Thyroid gland (tissue), 4 donors: ENCODE data around the gene NDUFA8. TPM values are rescaled to one million over a fixed set of nuclear protein-coding genes. Genes with fewer than 3 reads are reported as not detected.

ENCODE experiments used
- DNase-seq, 2 donors: peaks; one replicate each; pipeline ENCODE4 v3.0.0-alpha.2; 2019
- H3K27ac ChIP-seq, 3 donors: fragments of 200-600 bp; sonication (generic); 1 replicate in 2 of 3; 2 replicates in 1 of 3; pipeline ENCODE4 v1.5.1; 2016 to 2019; ENCODE audit warnings: mild to moderate bottlenecking in 1 of 3, moderate library complexity in 1 of 3
- H3K27me3 ChIP-seq: fragments of 200-600 bp; sonication (generic); one replicate; pipeline ENCODE4 v1.5.1; 2019
- H3K36me3 ChIP-seq, 2 donors: fragments of 200-600 bp; sonication (generic); one replicate each; pipeline ENCODE4 v1.5.1; 2016 to 2019
- H3K4me1 ChIP-seq, 2 donors: fragments of 200-600 bp; sonication (generic); one replicate each; pipeline ENCODE4 v1.5.1; 2017 to 2019
- H3K4me3 ChIP-seq, 3 donors: fragments of 200-600 bp; sonication (generic); replicated peaks in 1 of 3; 1 replicate in 2 of 3; 2 replicates in 1 of 3; pipeline ENCODE4 v1.5.1; 2016; ENCODE audit warnings: mild to moderate bottlenecking in 1 of 3
- H3K9me3 ChIP-seq: fragments of 200-600 bp; sonication (generic); one replicate; pipeline ENCODE4 v1.5.1; 2017
- POLR2A ChIP-seq, 2 donors: fragments of 450-650 bp; IDR thresholded peaks; one replicate each; pipeline ENCODE4 v1.6.1; 2017; ENCODE audit warnings: antibody characterized with exemption in 2 of 2, mild to moderate bottlenecking in 2 of 2, moderate library complexity in 1 of 2
- WGBS, 2 donors: methylation state at CpG; one replicate each; pipeline ENCODE4 v1.1.5; 2017; 5-methylcytosine and 5-hydroxymethylcytosine counted together
- intact Hi-C: fragments of 100-400 bp; cut with DNase I; formaldehyde crosslinking; loops from one replicate; pipeline ENCODE4 v1.15.1; 2023
- total RNA-seq, 4 donors: library from RNA; depleted of rRNA; stranded (reverse); fragments of >200 nt; gene quantifications; one replicate each; pipeline ENCODE4 v1.2.3, GENCODE V29; 2016
- TF ChIP-seq, protein P1 (sequence below), 6 experiments: fragments of 200-600 bp in 3 of 6; fragments of 450-650 bp in 3 of 6; sonication (generic) in 3 of 6; IDR thresholded peaks; one replicate each; pipeline ENCODE4 v1.5.1; 2016 to 2019; ENCODE audit warnings: antibody characterized with exemption in 6 of 6, mild to moderate bottlenecking in 2 of 6, inconsistent platforms in 1 of 6, moderate library complexity in 1 of 6

Gene NDUFA8
- total RNA-seq, 4 donors from 2014 or later: 18.1 to 70.7 (median 53.2) TPM

DNA sequence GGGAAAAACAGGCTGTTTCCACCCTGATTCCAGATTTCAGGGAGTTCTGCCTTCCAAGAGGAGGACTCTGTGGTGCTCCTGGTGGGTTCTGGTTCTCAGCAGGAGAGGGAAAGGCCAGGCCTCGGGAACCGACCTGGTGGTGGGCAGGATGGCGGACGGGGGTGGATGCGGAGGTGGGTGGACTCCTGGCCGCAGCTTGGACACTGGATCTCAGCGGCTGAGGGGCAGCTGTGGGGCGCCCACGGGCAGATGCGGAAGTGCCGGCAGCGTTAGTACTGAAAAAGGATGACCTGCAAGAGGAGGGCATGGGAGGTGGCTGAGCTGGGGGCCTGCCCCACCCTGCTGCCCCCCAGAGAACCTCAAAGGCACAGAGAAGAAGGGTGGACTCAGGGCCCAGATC lies 44.9 kb upstream of the NDUFA8 start:
- intact Hi-C loops: no loop called here
- TF ChIP-seq POLR2A (IDR thresholded peaks at IDR 0.05): no peak
- TF ChIP-seq, protein P1, sequence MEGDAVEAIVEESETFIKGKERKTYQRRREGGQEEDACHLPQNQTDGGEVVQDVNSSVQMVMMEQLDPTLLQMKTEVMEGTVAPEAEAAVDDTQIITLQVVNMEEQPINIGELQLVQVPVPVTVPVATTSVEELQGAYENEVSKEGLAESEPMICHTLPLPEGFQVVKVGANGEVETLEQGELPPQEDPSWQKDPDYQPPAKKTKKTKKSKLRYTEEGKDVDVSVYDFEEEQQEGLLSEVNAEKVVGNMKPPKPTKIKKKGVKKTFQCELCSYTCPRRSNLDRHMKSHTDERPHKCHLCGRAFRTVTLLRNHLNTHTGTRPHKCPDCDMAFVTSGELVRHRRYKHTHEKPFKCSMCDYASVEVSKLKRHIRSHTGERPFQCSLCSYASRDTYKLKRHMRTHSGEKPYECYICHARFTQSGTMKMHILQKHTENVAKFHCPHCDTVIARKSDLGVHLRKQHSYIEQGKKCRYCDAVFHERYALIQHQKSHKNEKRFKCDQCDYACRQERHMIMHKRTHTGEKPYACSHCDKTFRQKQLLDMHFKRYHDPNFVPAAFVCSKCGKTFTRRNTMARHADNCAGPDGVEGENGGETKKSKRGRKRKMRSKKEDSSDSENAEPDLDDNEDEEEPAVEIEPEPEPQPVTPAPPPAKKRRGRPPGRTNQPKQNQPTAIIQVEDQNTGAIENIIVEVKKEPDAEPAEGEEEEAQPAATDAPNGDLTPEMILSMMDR (IDR thresholded peaks at IDR 0.05): no peak
- no peak for DNase-seq
- no peaks in the 10 kb centered on the region for H3K9me3 ChIP-seq
- WGBS, 2 donors: 85 to 89% methylated on average over 12 of the region's 12 CpGs
- H3K36me3 ChIP-seq: no peaks in the 10 kb centered on the region
- H3K27ac ChIP-seq: no peak overlapping the region
- H3K4me1 ChIP-seq: peaks cover 4 to 9% of the 10 kb centered on the region in 2 donors
- H3K4me3 ChIP-seq: no peak overlapping the region
- no peaks in the 10 kb centered on the region for H3K27me3 ChIP-seq

DNA sequence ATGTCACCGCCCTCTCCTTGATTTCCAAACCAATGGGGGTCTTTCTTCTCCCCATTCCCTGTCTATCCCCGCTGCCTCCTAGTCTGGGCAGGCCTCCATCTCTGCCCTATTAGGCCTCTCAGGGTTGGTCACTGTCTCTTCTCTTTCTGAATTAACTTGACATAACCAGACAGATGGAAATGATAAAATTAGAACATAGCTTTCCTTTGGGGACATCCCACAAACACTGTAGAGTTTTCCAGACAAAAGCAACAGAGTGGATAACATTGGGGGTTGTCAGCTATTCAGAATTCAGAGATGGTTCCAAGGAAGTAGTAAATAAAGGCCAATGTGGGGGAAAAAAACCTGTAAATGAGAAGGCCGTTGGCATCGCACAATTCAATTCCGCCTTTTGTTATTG lies 44.5 kb upstream of the NDUFA8 start:
- H3K27me3 ChIP-seq: no peaks in the 10 kb centered on the region
- peaks cover 4 to 9% of the 10 kb centered on the region in 2 donors for H3K4me1 ChIP-seq
- H3K27ac ChIP-seq: no peak overlapping the region
- H3K4me3 ChIP-seq: no peak overlapping the region
- H3K9me3 ChIP-seq: no peaks in the 10 kb centered on the region
- TF ChIP-seq, protein P1 (IDR thresholded peaks at IDR 0.05): no peak
- no peak for TF ChIP-seq POLR2A (IDR thresholded peaks at IDR 0.05)
- no peaks in the 10 kb centered on the region for H3K36me3 ChIP-seq
- DNase-seq: no peak
- intact Hi-C loops: no loop called here
- 86 to 88% methylated on average over 5 of the region's 5 CpGs for WGBS, 2 donors

GRCh38 chr9:122202111-122202510 lies 42.5 kb upstream of the NDUFA8 start:
- peak; percentile 54 to 65 for DNase-seq
- Histone ChIP-seq H3K4me1 (peaks cover 4 to 9% of the 10 kb centered on the region in 2 donors), H3K27me3 (no peaks in the 10 kb centered on the region), H3K4me3 (no peak overlapping the region), H3K36me3 (no peaks in the 10 kb centered on the region), H3K27ac (no peak overlapping the region), H3K9me3 (no peaks in the 10 kb centered on the region)
- WGBS, 2 donors: 28 to 35% methylated on average over 3 of the region's 3 CpGs
- TF ChIP-seq, protein P1 (IDR thresholded peaks at IDR 0.05): no peak
- intact Hi-C loops: no loop called here

DNA sequence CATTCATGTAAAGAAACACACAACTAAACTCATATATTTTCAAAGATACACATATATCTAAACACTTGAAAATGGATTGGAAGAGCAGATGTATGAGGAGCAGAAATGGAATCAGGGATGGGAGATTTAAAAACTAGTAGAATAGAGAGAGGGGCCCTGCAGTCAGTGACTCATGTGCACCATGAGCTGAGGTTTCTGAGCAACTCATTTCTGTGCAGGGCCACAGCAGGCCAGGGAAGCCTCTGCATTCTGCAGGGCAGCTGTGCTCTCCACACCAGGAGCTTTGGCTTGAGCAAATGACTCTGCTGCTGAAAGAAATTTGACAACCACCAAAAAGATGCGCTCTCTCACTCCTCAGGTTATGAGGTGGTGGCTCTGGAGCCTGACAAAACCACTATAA lies 42.1 kb upstream of the NDUFA8 start:
- intact Hi-C loops: no loop called here
- peaks cover 4 to 9% of the 10 kb centered on the region in 2 donors for H3K4me1 ChIP-seq
- WGBS, 2 donors: 73 to 85% methylated on average over 1 of the region's 1 CpG

DNA sequence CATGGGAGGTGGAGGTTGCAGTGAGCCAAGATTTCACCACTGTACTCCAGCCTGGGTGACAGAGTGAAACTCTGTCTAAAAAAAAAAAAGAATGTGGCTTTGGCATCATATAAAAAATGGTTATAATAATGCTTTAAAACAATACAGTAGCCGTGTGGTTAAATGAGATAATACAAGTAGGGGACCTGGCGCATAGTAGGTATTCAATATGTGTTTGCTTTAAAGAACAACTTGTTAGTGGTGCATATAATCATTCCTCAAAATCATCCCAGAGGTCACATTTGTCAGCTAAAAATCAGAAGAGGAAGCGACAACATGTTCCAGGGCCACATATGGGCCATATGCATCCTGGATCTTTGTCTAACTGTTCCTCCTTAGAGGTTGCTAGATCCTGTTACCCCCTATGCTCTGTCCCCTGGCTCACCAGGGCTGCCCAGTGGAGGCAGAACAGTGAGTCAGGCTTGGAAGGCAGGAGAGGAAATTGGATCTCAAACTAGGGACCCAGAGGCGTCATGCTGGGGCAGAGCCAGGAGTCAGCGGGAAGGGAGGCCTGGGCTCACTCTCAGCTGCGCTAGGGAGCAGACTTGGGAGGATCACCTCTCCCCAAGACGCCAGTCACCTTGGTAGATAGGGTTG lies 41.5 kb upstream of the NDUFA8 start:
- 87 to 93% methylated on average over 7 of the region's 7 CpGs for WGBS, 2 donors
- no peak for TF ChIP-seq POLR2A (IDR thresholded peaks at IDR 0.05)
- TF ChIP-seq, protein P1 (IDR thresholded peaks at IDR 0.05): no peak
- peaks cover 4 to 9% of the 10 kb centered on the region in 2 donors for H3K4me1 ChIP-seq
- H3K27me3 ChIP-seq: no peaks in the 10 kb centered on the region
- intact Hi-C loops: no loop called here
- H3K9me3 ChIP-seq: no peaks in the 10 kb centered on the region
- H3K4me3 ChIP-seq: no peak overlapping the region
- no peaks in the 10 kb centered on the region for H3K36me3 ChIP-seq
- no peak for DNase-seq
- no peak overlapping the region for H3K27ac ChIP-seq

More for the DNA sequence above, 42.1 kb upstream of the NDUFA8 start:
- Histone ChIP-seq H3K27ac (no peak overlapping the region), H3K4me3 (no peak overlapping the region), H3K9me3 (no peaks in the 10 kb centered on the region), H3K27me3 (no peaks in the 10 kb centered on the region), H3K36me3 (no peaks in the 10 kb centered on the region)
- TF ChIP-seq, protein P1 (IDR thresholded peaks at IDR 0.05): no peak
- TF ChIP-seq POLR2A (IDR thresholded peaks at IDR 0.05): no peak
- DNase-seq: no peak
